Measurements from ENCODE around the gene KRT35.

The KRT35 gene

DNA sequence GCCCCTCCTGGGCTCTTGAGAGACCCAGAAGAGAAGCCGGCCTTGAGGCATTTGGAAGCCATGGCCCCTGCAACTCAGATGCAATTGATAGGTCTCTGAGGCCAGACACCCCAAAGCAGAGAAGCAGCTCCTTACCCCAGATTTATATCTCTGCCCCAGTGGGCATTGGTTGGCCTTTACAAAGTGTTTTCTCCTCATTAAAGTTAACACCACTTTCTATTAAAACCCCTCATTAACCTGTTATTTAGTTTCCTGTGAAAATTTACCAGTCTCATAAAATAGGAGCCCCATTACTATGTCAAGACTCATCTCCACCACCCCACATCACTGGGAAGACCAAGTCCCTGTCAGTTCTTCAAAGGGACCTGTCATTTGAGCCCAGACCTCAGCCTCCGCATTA is at the start of gene KRT35:
Gene KRT35, minus strand, starts transcription at position 116 of the 400 bp plus-strand sequence. Its CDS starts 54 bp downstream, at position 62.
- no peak for DNase-seq

DNA sequence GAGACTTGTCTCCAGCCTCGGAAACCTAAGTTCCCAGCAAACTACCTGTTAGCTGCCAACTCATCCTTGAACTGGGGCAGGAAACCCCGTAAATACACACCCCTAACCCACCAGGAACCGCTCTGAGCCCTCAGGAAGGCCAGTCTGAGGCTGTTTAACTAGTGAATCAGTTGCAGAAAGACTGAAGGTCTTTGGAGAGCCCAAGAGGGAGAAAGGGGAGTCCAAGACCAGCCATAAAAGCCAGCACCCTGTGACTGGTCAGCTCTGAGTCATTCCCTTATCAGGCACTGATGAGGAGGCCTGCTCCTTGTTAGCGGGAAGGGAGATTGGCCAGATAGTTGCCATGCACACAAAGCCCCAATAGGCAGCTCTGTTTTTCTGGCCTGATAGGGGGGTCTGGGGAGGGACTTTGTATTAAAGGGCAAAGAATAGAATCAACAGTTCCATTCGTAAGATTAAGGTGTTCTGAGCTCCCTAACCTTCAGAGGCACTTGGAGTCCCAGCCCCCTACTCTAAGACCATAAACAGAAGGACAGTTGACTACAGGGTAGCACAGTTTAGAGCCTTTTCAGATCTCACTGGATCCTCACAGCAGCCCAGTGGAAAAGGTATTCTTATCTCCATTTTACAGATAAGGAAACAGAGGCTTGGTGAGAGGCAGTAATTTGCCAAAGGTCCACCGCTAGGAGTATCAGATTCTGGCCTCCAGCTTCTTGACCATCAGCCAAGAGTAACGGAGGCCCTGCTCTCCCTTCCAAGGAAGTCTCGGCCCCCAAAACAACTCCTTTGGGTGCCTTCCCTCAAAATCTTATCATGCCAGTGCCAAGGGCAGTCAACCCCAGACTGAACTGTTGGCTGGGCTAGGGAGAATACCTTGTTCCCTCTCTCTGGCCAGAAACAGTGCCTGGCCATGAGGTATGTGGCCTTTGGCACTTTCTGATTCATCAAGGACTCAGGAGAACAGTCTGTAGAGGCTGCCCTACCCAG is 49.4 kb upstream of the KRT35 start:
- no peak for DNase-seq

DNA sequence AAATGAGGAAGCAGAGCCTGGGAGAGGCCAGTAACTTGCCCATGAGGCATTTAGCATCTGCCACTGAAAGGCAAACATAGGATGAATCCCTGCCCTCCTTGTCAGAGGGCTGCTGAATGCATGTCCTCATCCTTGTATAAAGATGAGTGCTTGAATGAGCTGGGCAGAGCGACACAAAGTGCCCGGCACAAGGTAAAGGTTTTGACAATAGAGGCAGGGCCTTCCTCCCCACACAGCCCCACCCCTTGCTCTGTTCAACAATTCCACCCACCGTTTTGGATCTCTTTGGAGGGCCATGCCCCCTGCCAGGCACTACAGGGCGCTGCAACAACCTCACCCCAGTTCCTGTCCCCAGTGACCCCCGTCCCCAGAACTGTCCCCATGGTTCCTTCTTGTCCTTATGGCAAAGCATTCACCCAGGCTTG is 48.6 kb upstream of the KRT35 start:
- no peak for DNase-seq

DNA sequence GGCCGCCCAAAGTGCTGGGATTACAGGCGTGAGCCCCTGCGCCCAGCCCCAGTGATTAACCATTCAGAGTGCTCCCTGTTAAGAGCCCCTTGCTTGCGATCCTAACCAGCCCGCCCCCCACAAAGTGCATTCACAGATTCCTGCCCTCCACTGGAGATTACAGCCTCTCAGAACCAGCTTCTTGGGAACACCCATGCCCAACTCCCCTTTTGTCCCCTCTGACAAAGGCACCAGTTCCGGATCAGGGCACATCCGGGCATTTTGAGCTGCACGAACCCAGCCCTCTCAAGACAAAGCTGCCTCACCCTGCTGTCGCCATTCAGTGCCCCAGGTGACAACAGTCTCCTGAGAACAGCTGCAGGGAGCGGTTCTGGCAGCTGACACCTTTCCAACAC is 48.0 kb upstream of the KRT35 start:
- DNase-seq: no peak

GRCh38 chr17:41527063-41528023 is 46.4 kb upstream of the KRT35 start:
- no peak for DNase-seq

- no peak for DNase-seq
These were observed 43.3 kb upstream of the KRT35 start for GRCh38 chr17:41524261-41524660.

DNA sequence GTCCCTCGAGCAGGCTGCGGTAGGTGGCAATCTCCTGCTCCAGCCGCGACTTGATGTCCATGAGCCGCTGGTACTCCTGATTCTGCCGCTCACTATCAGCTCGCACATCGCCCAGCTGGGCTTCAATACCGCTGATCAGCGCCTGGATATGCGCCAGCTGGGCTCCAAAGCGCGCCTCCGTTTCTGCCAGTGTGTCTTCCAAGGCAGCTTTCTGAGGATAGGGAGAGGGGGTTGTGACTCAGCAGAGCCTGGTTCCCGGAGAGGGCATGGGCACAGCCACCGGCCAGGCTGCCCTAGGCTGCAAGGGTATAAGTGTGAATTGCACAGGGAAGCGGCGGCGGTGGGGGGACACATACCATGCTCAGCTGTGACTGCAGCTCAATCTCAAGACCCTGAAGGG is 42.8 kb upstream of the KRT35 start:
- DNase-seq: no peak

DNA sequence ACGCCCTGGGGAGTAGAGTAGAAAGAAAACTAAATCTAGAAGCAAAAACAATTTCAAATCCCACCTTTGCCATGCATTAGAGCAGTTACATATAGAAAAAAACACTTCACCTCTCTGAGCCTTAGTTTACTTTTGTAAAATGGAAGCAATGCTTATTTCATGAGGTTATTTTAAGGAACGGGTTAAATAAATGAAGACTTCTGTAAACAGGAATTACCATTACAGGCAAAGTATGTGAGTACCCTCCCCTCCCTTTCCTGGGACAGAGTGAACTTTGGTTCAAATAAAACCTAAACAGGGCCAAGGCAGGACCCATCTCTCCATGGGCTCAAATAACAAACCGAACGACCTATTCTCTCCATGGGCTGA is 42.3 kb upstream of the KRT35 start:
- DNase-seq: no peak

- no peak for DNase-seq
These were observed 41.6 kb upstream of the KRT35 start for GRCh38 chr17:41522301-41523224.

- no peak for DNase-seq
These were observed 40.8 kb upstream of the KRT35 start for GRCh38 chr17:41521574-41522261.

GRCh38 chr17:41520821-41521521 is 40.0 kb upstream of the KRT35 start:
- no peak for DNase-seq

DNA sequence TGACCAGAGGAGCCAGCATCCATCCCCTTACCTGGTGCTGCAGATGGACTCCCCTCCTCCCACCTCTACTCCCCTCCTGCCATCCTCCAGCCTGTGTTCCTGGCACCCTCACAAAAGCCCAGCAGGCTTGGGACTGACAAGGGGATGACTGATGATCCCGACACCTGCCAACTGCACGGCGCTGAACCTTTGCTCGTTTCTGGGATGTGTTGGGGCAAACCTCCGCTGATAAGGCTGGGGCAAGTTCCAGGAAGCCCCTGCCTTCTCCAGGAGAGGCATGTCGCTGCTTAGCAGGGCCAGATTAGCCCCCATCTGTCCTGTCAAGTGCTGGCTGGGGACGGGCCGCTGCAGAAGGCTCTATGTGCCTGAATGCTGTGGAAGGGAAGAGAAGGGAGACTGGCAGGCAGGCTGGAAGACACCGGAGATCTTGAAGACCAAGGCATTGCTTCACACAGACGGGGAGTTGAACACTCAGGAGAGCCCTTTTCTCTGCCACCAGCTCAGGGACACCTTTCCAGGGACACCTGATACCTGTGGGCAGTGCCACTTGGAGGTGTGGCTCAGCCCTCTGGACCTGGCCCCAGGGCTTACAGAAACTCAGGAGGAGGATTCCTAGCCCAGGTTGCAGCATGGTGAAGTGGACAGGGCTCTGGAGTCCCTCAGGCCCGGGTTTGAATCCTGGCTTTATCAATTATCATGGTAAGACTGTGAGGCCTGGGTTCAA is 38.7 kb upstream of the KRT35 start:
- DNase-seq: no peak

- DNase-seq: no peak
These were observed 38.0 kb upstream of the KRT35 start, which contains the start of gene KRT15 for GRCh38 chr17:41518789-41519449. KRT15 (minus strand) TSS chr17:41518890; CDS start chr17:41518827, 63 bp downstream.

GRCh38 chr17:41518031-41518430 is 37.1 kb upstream of the KRT35 start:
- no peak for DNase-seq

DNA sequence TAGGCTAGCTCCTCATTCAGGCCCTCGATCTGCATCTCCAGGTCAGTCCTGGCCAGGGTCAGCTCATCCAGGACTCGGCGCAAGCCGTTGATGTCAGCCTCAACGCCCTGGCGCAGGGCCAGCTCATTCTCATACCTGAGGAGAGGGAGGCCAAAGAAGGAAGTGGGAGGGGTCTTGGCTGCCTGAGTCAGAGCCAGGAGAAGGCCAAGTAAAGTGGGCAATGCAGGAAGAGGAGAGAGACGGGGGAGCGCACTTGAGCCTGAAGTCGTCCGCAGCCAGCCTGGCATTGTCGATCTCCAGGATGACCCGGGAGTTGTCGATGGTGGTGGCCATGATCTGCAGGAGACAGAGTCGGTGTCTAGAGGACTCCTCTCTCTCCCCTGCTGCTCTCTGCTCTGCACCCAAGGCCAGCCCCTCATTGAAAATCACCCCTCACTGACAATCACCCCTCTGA is 35.9 kb upstream of the KRT35 start:
- no peak for DNase-seq

- no peak for DNase-seq
These were observed 35.3 kb upstream of the KRT35 start for GRCh38 chr17:41516147-41516829.

DNA sequence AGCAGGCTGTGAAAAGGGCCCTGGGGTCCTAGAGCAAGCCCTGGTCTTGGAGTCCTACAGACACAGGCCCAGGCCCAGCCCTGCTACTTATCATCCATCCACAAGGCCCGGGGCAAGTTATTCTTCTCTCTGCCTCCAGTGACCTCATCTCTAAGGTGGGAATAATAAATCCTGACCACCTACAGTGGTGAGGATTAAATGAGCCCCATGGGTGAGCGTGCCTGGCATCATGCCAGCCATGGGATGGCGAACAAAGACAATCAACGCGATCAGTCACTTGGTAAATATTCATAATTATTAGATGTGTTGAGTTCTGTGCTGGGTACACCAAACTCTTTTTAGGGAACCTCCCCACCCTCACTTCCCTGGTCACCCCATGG is 32.2 kb upstream of the KRT35 start:
- no peak for DNase-seq

- DNase-seq: no peak
These were observed 31.7 kb upstream of the KRT35 start for GRCh38 chr17:41512546-41513167.

DNA sequence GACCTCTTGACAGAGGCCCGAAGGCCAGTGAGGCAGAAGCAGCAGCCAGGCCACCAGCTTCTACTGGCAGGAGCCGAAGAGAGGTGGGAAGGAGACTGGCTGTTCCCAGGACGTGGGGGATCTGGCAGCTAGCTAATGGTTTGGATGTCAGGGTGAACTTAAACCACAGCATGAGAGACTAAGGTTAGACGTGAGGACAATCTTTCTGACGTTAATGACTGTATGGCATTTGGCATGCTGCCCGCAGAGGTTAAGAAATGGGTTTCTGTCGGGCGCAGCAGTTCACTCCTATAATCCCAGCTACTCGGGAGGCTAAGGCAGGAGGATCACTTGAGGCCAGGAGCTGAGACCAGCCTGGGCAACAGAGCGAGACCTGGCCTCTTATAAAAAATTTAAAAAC is 30.8 kb upstream of the KRT35 start:
- no peak for DNase-seq
